Liver (tissue), 3 donors: ENCODE measurements around the gene MEGF11.

Experiments
- EGR1 ChIP-seq, 2 donors: IDR thresholded peaks; 2 replicates each; pipeline ENCODE4 v1.6.1; 2016 to 2018; ENCODE audit warnings: antibody characterized with exemption in 2 of 2, low read depth in 2 of 2
- JUND ChIP-seq, 2 donors: IDR thresholded peaks; 2 replicates each; pipeline ENCODE4 v1.6.1; 2016; ENCODE audit warnings: antibody characterized with exemption in 2 of 2
- NR2F2 ChIP-seq: IDR thresholded peaks from 2 replicates; pipeline ENCODE4 v1.6.1; 2016; ENCODE audit warnings: antibody characterized with exemption
- RAD21 ChIP-seq, 2 donors: IDR thresholded peaks; 2 replicates each; pipeline ENCODE4 v1.6.1; 2016; ENCODE audit warnings: antibody characterized with exemption in 2 of 2, mild to moderate bottlenecking in 2 of 2
- YY1 ChIP-seq: IDR thresholded peaks from 2 replicates; pipeline ENCODE4 v1.6.1; 2016; ENCODE audit warnings: antibody characterized with exemption, mild to moderate bottlenecking
- TF ChIP-seq, protein P1 (sequence below): IDR thresholded peaks from 2 replicates; pipeline ENCODE4 v1.6.1; 2016; ENCODE audit warnings: antibody characterized with exemption
- TF ChIP-seq, protein P2 (sequence below): fragments of 150-350 bp; IDR thresholded peaks from 2 replicates; pipeline ENCODE4 v1.5.1; 2017; ENCODE audit warnings: improper control_type of control experiment, low read depth, low read length; ENCODE audit not compliant: missing input control
- TF ChIP-seq, protein P3 (sequence below): IDR thresholded peaks from 2 replicates; pipeline ENCODE4 v1.6.1; 2016; ENCODE audit warnings: antibody characterized with exemption
- TF ChIP-seq, protein P4 (sequence below): IDR thresholded peaks from 2 replicates; pipeline ENCODE4 v1.6.1; 2016; ENCODE audit warnings: antibody characterized with exemption
- donor health status: healthy.
- donor health status: healthy.

DNA sequence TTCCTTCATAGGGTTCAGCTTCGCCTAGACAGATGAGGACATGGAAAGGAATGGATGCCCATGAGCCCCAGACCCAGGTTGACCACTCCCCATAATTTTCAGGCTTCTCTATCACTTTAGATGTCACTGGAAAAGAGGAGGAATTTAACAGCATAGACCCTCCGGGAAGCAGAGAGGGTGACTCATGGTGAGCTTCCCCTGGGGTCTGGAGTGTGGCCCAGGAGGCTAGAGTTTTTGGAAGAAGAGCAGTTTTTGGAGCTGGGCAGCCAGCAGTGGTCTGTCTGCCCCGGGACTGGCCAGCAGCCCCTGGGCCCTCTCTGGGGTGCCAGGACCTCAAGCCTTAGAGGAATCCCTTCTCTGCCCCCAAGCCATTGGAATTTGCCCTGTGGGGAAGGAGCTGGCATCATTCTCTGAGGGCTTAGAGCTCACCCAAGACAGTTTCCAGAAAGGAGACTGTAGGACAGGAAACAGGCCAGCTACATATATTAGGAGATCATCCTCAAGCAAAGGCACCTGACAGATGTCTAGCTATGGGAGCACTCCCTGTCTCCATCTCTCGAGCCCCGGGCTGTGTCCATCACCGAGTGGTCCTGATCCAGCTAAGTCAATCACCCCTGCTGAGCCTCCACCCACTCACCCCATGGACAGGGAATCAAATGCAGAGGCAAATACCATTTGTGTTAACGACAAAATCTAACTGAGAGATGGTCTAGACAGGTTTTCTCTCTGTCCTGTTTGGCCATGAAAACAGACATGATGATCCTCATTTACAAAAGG is 67.3 kb downstream of the MEGF11 start:
- TF ChIP-seq, protein P1, sequence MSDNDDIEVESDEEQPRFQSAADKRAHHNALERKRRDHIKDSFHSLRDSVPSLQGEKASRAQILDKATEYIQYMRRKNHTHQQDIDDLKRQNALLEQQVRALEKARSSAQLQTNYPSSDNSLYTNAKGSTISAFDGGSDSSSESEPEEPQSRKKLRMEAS: no peak
- TF ChIP-seq, protein P2, sequence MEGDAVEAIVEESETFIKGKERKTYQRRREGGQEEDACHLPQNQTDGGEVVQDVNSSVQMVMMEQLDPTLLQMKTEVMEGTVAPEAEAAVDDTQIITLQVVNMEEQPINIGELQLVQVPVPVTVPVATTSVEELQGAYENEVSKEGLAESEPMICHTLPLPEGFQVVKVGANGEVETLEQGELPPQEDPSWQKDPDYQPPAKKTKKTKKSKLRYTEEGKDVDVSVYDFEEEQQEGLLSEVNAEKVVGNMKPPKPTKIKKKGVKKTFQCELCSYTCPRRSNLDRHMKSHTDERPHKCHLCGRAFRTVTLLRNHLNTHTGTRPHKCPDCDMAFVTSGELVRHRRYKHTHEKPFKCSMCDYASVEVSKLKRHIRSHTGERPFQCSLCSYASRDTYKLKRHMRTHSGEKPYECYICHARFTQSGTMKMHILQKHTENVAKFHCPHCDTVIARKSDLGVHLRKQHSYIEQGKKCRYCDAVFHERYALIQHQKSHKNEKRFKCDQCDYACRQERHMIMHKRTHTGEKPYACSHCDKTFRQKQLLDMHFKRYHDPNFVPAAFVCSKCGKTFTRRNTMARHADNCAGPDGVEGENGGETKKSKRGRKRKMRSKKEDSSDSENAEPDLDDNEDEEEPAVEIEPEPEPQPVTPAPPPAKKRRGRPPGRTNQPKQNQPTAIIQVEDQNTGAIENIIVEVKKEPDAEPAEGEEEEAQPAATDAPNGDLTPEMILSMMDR: no peak
- TF ChIP-seq RAD21 (IDR thresholded peaks at IDR 0.05): no peak
- TF ChIP-seq, protein P3, sequence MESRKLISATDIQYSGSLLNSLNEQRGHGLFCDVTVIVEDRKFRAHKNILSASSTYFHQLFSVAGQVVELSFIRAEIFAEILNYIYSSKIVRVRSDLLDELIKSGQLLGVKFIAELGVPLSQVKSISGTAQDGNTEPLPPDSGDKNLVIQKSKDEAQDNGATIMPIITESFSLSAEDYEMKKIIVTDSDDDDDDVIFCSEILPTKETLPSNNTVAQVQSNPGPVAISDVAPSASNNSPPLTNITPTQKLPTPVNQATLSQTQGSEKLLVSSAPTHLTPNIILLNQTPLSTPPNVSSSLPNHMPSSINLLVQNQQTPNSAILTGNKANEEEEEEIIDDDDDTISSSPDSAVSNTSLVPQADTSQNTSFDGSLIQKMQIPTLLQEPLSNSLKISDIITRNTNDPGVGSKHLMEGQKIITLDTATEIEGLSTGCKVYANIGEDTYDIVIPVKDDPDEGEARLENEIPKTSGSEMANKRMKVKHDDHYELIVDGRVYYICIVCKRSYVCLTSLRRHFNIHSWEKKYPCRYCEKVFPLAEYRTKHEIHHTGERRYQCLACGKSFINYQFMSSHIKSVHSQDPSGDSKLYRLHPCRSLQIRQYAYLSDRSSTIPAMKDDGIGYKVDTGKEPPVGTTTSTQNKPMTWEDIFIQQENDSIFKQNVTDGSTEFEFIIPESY: no peak
- TF ChIP-seq, protein P4, sequence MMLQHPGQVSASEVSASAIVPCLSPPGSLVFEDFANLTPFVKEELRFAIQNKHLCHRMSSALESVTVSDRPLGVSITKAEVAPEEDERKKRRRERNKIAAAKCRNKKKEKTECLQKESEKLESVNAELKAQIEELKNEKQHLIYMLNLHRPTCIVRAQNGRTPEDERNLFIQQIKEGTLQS: no peak
- TF ChIP-seq NR2F2: no peak
- no peak for TF ChIP-seq JUND (IDR thresholded peaks at IDR 0.05)
- TF ChIP-seq YY1: no peak
- no peak for TF ChIP-seq EGR1 (IDR thresholded peaks at IDR 0.05; ENCODE audit: low read depth in 2 of 2)
